ACC112 (cell line): Measurements from ENCODE around the gene LARGE1.

Experiments used
- H2AFZ ChIP-seq: fragments of 200-600 bp; sonication (generic); one replicate; pipeline ENCODE4 v1.6.0; 2017; ENCODE audit warnings: antibody characterized with exemption, low read length; ENCODE audit not compliant: unreplicated experiment
- H3K27ac ChIP-seq: fragments of 200-600 bp; sonication (generic); 2 replicates; pipeline ENCODE4 v1.5.1; 2014; ENCODE audit warnings: low read depth, mild to moderate bottlenecking, antibody characterized with exemption, low read length, moderate library complexity
- H3K27me3 ChIP-seq: fragments of 200-600 bp; sonication (generic); 2 replicates; pipeline ENCODE4 v1.6.1; 2014; ENCODE audit warnings: mild to moderate bottlenecking, antibody characterized with exemption, low read length, moderate library complexity, mixed read lengths; ENCODE audit not compliant: insufficient read depth
- H3K36me3 ChIP-seq: fragments of 200-600 bp; sonication (generic); 2 replicates; pipeline ENCODE4 v1.6.1; 2016; ENCODE audit warnings: mild to moderate bottlenecking, antibody characterized with exemption, low read length, moderate library complexity, mixed read lengths; ENCODE audit not compliant: insufficient read depth
- H3K4me1 ChIP-seq: fragments of 200-600 bp; sonication (generic); one replicate; pipeline ENCODE4 v1.6.1; 2016; ENCODE audit warnings: low read length, mixed read lengths; ENCODE audit not compliant: insufficient read depth, unreplicated experiment, control insufficient read depth
- H3K4me3 ChIP-seq: fragments of 200-600 bp; sonication (generic); 2 replicates; pipeline ENCODE4 v1.5.1; 2014; ENCODE audit warnings: mild to moderate bottlenecking, low read depth, low read length
- H3K79me2 ChIP-seq: fragments of 200-600 bp; sonication (generic); one replicate; pipeline ENCODE4 v1.6.0; 2016; ENCODE audit warnings: low read length; ENCODE audit not compliant: control insufficient read depth, unreplicated experiment, insufficient read depth

Gene LARGE1

GRCh38 chr22:33925194-33925593, 4.9 kb upstream of the LARGE1 start:
- no peak overlapping the region for H3K27ac ChIP-seq
- H3K4me3 ChIP-seq: no peak overlapping the region
- H3K79me2 ChIP-seq: no peaks in the 10 kb centered on the region
- no peaks in the 10 kb centered on the region for H3K4me1 ChIP-seq
- no peak overlapping the region for H2AFZ ChIP-seq
- peaks cover 17% of the 10 kb centered on the region; the same call in 1 of the 2 replicates for H3K27me3 ChIP-seq
- no peaks in the 10 kb centered on the region for H3K36me3 ChIP-seq

GRCh38 chr22:33923660-33924246, 3.5 kb upstream of the LARGE1 start:
- Histone ChIP-seq H3K27ac (no peak overlapping the region), H3K4me1 (no peaks in the 10 kb centered on the region), H3K4me3 (no peak overlapping the region), H3K36me3 (no peaks in the 10 kb centered on the region), H3K79me2 (no peaks in the 10 kb centered on the region), H3K27me3 (peaks cover 30% of the 10 kb centered on the region; the same call in 1 of the 2 replicates), H2AFZ (no peak overlapping the region)

GRCh38 chr22:33923033-33923432, 2.8 kb upstream of the LARGE1 start:
- H3K4me3 ChIP-seq: peak overlapping the region; percentile 75
- H3K27me3 ChIP-seq: peaks cover 30% of the 10 kb centered on the region; the same call in 1 of the 2 replicates
- no peak overlapping the region for H3K27ac ChIP-seq
- no peaks in the 10 kb centered on the region for H3K4me1 ChIP-seq
- peak overlapping the region; percentile 32 for H2AFZ ChIP-seq
- H3K79me2 ChIP-seq: no peaks in the 10 kb centered on the region
- H3K36me3 ChIP-seq: no peaks in the 10 kb centered on the region

- H3K36me3 ChIP-seq: no peaks in the 10 kb centered on the region
Observed at GRCh38 chr22:33922349-33922681, 2.0 kb upstream of the LARGE1 start.

GRCh38 chr22:33921525-33922348, 1.5 kb upstream of the LARGE1 start:
- Histone ChIP-seq H3K27me3 (peaks cover 30% of the 10 kb centered on the region; the same call in 1 of the 2 replicates), H3K36me3 (no peaks in the 10 kb centered on the region), H3K4me3 (peak overlapping the region; percentile 75), H3K4me1 (no peaks in the 10 kb centered on the region), H3K79me2 (no peaks in the 10 kb centered on the region), H2AFZ (peak overlapping the region; percentile 91), H3K27ac (no peak overlapping the region)

More at GRCh38 chr22:33922349-33922681, 2.0 kb upstream of the LARGE1 start:
- H3K79me2 ChIP-seq: no peaks in the 10 kb centered on the region
- H3K27me3 ChIP-seq: peaks cover 30% of the 10 kb centered on the region; the same call in 1 of the 2 replicates
- no peaks in the 10 kb centered on the region for H3K4me1 ChIP-seq
- H2AFZ ChIP-seq: no peak overlapping the region
- no peak overlapping the region for H3K27ac ChIP-seq
- peak overlapping the region; percentile 75 for H3K4me3 ChIP-seq

GRCh38 chr22:33920927-33921524, 750 bp upstream of the LARGE1 start:
- Histone ChIP-seq H3K4me3 (peak overlapping the region; percentile 75), H3K27me3 (peaks cover 30% of the 10 kb centered on the region; the same call in 1 of the 2 replicates), H3K27ac (no peak overlapping the region), H3K36me3 (no peaks in the 10 kb centered on the region), H2AFZ (peak overlapping the region; percentile 91), H3K79me2 (no peaks in the 10 kb centered on the region), H3K4me1 (no peaks in the 10 kb centered on the region)

- Histone ChIP-seq H3K79me2 (no peaks in the 10 kb centered on the region), H3K36me3 (no peaks in the 10 kb centered on the region), H3K27me3 (peaks cover 30% of the 10 kb centered on the region; the same call in 1 of the 2 replicates), H3K27ac (no peak overlapping the region), H2AFZ (no peak overlapping the region), H3K4me3 (peak overlapping the region; percentile 68), H3K4me1 (no peaks in the 10 kb centered on the region)
Observed at GRCh38 chr22:33919391-33920196, 682 bp downstream of the LARGE1 start.

GRCh38 chr22:33918676-33919365, 1.5 kb downstream of the LARGE1 start:
- H3K27ac ChIP-seq: no peak overlapping the region
- no peaks in the 10 kb centered on the region for H3K79me2 ChIP-seq
- no peak overlapping the region for H2AFZ ChIP-seq
- H3K36me3 ChIP-seq: no peaks in the 10 kb centered on the region
- H3K4me1 ChIP-seq: no peaks in the 10 kb centered on the region
- peak overlapping the region; percentile 68; the same call in 1 of the 2 replicates for H3K4me3 ChIP-seq
- H3K27me3 ChIP-seq: peaks cover 27% of the 10 kb centered on the region; the same call in 1 of the 2 replicates

GRCh38 chr22:33917744-33918406, 2.4 kb downstream of the LARGE1 start:
- Histone ChIP-seq H3K27me3 (peaks cover 21% of the 10 kb centered on the region; the same call in 1 of the 2 replicates), H3K27ac (no peak overlapping the region), H3K79me2 (no peaks in the 10 kb centered on the region), H2AFZ (no peak overlapping the region), H3K36me3 (no peaks in the 10 kb centered on the region), H3K4me3 (no peak overlapping the region), H3K4me1 (no peaks in the 10 kb centered on the region)
